Right lobe of liver (tissue), 6 donors: Measurements from ENCODE around the gene SLX4. TPM values are rescaled to one million over a fixed set of nuclear protein-coding genes. Genes with fewer than 3 reads are reported as not detected.

Experiments used
- ATAC-seq, 4 donors: fragments of 200-7000 bp; cut with Tn5 transposase; one replicate each; pipeline ENCODE4 v1.9.1; 2020; ENCODE audit warnings: mild to moderate bottlenecking in 4 of 4, moderate library complexity in 4 of 4
- DNase-seq, 3 donors: peaks; one replicate each; pipeline ENCODE4 v3.0.0-alpha.2; 2020
- H3K27ac ChIP-seq, 3 donors: fragments of 200-600 bp; one replicate each; pipeline ENCODE4 v1.8.0; 2022
- H3K27me3 ChIP-seq, 2 donors: fragments of 200-600 bp; one replicate each; pipeline ENCODE4 v1.8.0; 2022
- H3K36me3 ChIP-seq, 4 donors: fragments of 200-600 bp; sonication (generic) in 1 of 4; one replicate each; pipeline versions ENCODE4 v1.5.1 to v1.8.0; 2017 to 2022; ENCODE audit warnings: control low read depth in 1 of 4
- H3K4me1 ChIP-seq, 4 donors: fragments of 200-600 bp; sonication (generic) in 1 of 4; one replicate each; pipeline versions ENCODE4 v1.5.1 to v1.8.0; 2017 to 2022; ENCODE audit warnings: control low read depth in 1 of 4
- H3K4me3 ChIP-seq, 3 donors: fragments of 200-600 bp; one replicate each; pipeline ENCODE4 v1.8.0; 2022
- H3K9me3 ChIP-seq, 4 donors: fragments of 200-600 bp; sonication (generic) in 1 of 4; one replicate each; pipeline versions ENCODE4 v1.5.1 to v1.8.0; 2017 to 2022; ENCODE audit warnings: control low read depth in 1 of 4
- CTCF ChIP-seq, 4 donors: fragments of 200-600 bp in 3 of 4; fragments of 450-650 bp in 1 of 4; IDR thresholded peaks; one replicate each; pipeline versions ENCODE4 v1.5.1 to v1.8.0; 2016 to 2022; ENCODE audit warnings: antibody characterized with exemption in 4 of 4, mild to moderate bottlenecking in 2 of 4
- POLR2A ChIP-seq: fragments of 450-650 bp; IDR thresholded peaks from one replicate; pipeline ENCODE4 v1.6.1; 2017; ENCODE audit warnings: antibody characterized with exemption, mild to moderate bottlenecking
- WGBS: methylation state at CpG from one replicate; pipeline ENCODE4 v1.1.6; 2018; ENCODE audit warnings: low coverage, low lambda C conversion rate; ENCODE audit not compliant: insufficient coverage; ENCODE audit errors: missing lambda C conversion rate; 5-methylcytosine and 5-hydroxymethylcytosine counted together
- intact Hi-C, 2 donors: fragments of 100-400 bp; cut with DNase I; formaldehyde crosslinking; loops; one replicate each; pipeline versions ENCODE4 v1.11.2 to v1.14.1; 2022
- total RNA-seq, 6 experiments: library from RNA; depleted of rRNA in 2 of 6; stranded (reverse); fragments of >200 nt in 2 of 6; fragmentation: NEBNext Ultra II Directional in 3 of 6; extraction: Animal tissue kit (Norgen Biotek cat#: 25700) in 3 of 6; gene quantifications; one replicate each; pipeline versions ENCODE4 v1.1.0 to v1.2.4, GENCODE V29; 2016 to 2023
- donor health status: DM: no; HTN: yes; CAD: no.
- donor health status: DM: no; HTN: no; CAD: no.
- donor health status: DM: no; HTN: no; CAD: no.
- donor health status: DM: no; HTN: yes; CAD: no.
- donor health status: DM: no; HTN: yes; CAD: no.

SLX4 gene
- total RNA-seq, 6 experiments from 2014 or later: 1.8 to 2.9 (median 2.2) TPM

GRCh38 chr16:3546986-3547682, 64.3 kb downstream of the SLX4 start:
- intact Hi-C loops: no loop called here
- DNase-seq (no peak), ATAC-seq (peak in 2 of 4 donors; percentile 25 to 42)
- Histone ChIP-seq H3K36me3 (no peaks in the 10 kb centered on the region), H3K4me3 (no peak overlapping the region), H3K4me1 (no peaks in the 10 kb centered on the region), H3K9me3 (no peaks in the 10 kb centered on the region), H3K27me3 (no peaks in the 10 kb centered on the region), H3K27ac (no peak overlapping the region)
- TF ChIP-seq POLR2A: no peak
- TF ChIP-seq CTCF (IDR thresholded peaks at IDR 0.05): no peak
- WGBS: 84% methylated on average over 11 of the region's 15 CpGs

GRCh38 chr16:3542601-3543373, 68.6 kb downstream of the SLX4 start:
- Histone ChIP-seq H3K27me3 (no peaks in the 10 kb centered on the region), H3K27ac (no peak overlapping the region), H3K9me3 (no peaks in the 10 kb centered on the region), H3K4me3 (no peak overlapping the region), H3K36me3 (peaks cover 0 to 4% (median under 1%) of the 10 kb centered on the region in 4 donors), H3K4me1 (no peaks in the 10 kb centered on the region)
- intact Hi-C loops: no loop called here
- TF ChIP-seq POLR2A (no peak), CTCF (IDR thresholded peaks at IDR 0.05) (no peak)
- ATAC-seq: peak in 1 of 4 donors; percentile 30
- no peak for DNase-seq
- WGBS: 91% methylated on average over 4 of the region's 6 CpGs

- Histone ChIP-seq H3K36me3 (peaks cover 0 to 4% (median under 1%) of the 10 kb centered on the region in 4 donors), H3K4me1 (peaks cover 0 to under 1% (median under 1%) of the 10 kb centered on the region in 4 donors), H3K9me3 (no peaks in the 10 kb centered on the region), H3K4me3 (no peak overlapping the region), H3K27me3 (no peaks in the 10 kb centered on the region), H3K27ac (no peak overlapping the region)
- DNase-seq (no peak), ATAC-seq (peak in 2 of 4 donors; percentile 7 to 9)
- TF ChIP-seq CTCF (IDR thresholded peaks at IDR 0.05): no peak
- TF ChIP-seq POLR2A: no peak
- intact Hi-C loops: no loop called here
- WGBS: 75% methylated on average over 3 of the region's 13 CpGs
Measured at GRCh38 chr16:3541527-3542155, 69.8 kb downstream of the SLX4 start.

- H3K9me3 ChIP-seq: no peaks in the 10 kb centered on the region
- TF ChIP-seq CTCF (IDR thresholded peaks at IDR 0.05) (no peak), POLR2A (no peak)
- H3K36me3 ChIP-seq: peaks cover 0 to 6% (median under 1%) of the 10 kb centered on the region in 4 donors
- no peaks in the 10 kb centered on the region for H3K27me3 ChIP-seq
- intact Hi-C loops: no loop called here
- 86% methylated on average over 4 of the region's 4 CpGs for WGBS
- no peak overlapping the region for H3K4me3 ChIP-seq
- no peak for ATAC-seq
- no peak overlapping the region for H3K27ac ChIP-seq
- no peak for DNase-seq
- peaks cover 0 to 12% (median 6%) of the 10 kb centered on the region in 4 donors for H3K4me1 ChIP-seq
Measured at GRCh38 chr16:3538222-3538621, 73.2 kb downstream of the SLX4 start.
